Measurements from ENCODE around the gene ARMC10.
A peak's percentile ranks its signal among the peaks of the same experiment; 100 is the strongest.
"Not testable (repeated sequence)": the region's sequence is repeated elsewhere in the genome, so short reads cannot be mapped to it uniquely, and the experiment has no call there.

The ARMC10 gene

DNA sequence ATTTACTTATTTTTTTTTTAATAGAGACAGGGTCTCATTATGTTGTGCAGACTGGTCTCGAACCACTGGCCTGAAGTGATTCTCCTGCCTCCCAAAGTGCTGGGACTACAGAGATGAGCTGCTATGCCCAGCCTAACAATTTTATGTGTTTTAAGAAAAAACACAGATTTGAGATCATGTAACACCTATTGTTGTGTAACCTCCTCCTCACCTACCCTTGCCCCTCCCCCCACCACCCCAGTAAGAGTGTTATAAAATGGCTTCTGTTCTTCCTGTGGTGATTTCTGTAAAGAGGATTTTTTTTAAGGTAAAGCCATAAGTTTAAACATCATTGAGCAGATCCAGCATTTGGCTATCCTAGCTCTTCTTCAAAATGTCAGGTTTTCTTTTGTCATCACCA, 7.6 kb downstream of the ARMC10 start:
- Histone ChIP-seq H3K36me3 (ENCODE audit: control insufficient read depth, insufficient read depth, low read length) (no peaks in the 10 kb centered on the region), H3K4me1 (ENCODE audit: control insufficient read depth, insufficient read depth, low read length) (no peaks in the 10 kb centered on the region), H3K4me3 (ENCODE audit: low read depth, low read length) (no peak overlapping the region), H3K9me3 (ENCODE audit: control insufficient read depth, insufficient read depth, low read length) (no peaks in the 10 kb centered on the region), H3K27me3 (ENCODE audit: control insufficient read depth, insufficient read depth, low read length) (no peaks in the 10 kb centered on the region), H3K9ac (ENCODE audit: low read depth, low read length) (no peak overlapping the region)

DNA sequence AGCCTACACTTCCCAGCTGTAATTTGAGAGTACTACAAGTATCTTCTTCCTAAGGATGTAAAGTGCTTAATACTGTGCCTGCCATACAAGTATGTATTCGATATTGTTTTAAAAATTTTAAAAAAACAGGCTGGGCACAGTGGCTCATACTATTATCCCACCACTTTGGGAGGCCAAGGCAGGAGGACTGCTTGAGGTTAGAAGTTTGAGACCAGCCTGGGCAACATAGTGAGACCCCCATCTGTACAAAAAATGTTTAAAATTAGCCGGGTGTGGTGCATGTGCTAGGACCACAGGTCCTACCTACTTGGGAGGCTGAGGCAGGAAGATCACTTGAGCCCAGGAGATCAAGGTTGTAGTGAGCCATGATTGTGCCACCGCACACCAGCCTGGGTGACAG, 8.3 kb downstream of the ARMC10 start:
- Histone ChIP-seq H3K36me3 (ENCODE audit: control insufficient read depth, insufficient read depth, low read length) (no peaks in the 10 kb centered on the region), H3K4me3 (ENCODE audit: low read depth, low read length) (no peak overlapping the region), H3K9ac (ENCODE audit: low read depth, low read length) (no peak overlapping the region)

DNA sequence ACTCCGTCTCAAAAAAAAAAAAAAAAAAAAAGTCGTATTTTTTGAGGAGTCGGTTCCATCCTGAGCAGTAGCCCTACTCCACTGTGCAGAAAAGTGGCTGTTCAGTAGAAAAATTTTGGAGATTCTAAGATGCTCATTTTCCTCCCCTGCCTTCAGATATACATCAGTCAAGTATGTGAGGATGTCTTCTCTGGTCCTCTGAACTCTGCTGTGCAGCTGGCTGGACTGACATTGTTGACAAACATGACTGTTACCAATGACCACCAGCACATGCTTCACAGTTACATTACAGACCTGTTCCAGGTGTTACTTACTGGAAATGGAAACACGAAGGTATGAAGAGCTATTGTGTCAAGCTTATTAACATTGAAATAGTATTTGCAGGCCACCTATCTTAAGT, 17.4 kb downstream of the ARMC10 start:
- H3K9ac ChIP-seq (ENCODE audit: low read depth, low read length); H3K27me3 ChIP-seq (ENCODE audit: control insufficient read depth, insufficient read depth, low read length); H3K4me3 ChIP-seq (ENCODE audit: low read depth, low read length); H3K9me3 ChIP-seq (ENCODE audit: control insufficient read depth, insufficient read depth, low read length); H3K4me1 ChIP-seq (ENCODE audit: control insufficient read depth, insufficient read depth, low read length); H3K36me3 ChIP-seq (ENCODE audit: control insufficient read depth, insufficient read depth, low read length): not testable (repeated sequence)

More for the DNA sequence above, 8.3 kb downstream of the ARMC10 start:
- H3K27me3 ChIP-seq (ENCODE audit: control insufficient read depth, insufficient read depth, low read length): no peaks in the 10 kb centered on the region
- H3K4me1 ChIP-seq (ENCODE audit: control insufficient read depth, insufficient read depth, low read length): no peaks in the 10 kb centered on the region
- H3K9me3 ChIP-seq (ENCODE audit: control insufficient read depth, insufficient read depth, low read length): no peaks in the 10 kb centered on the region

DNA sequence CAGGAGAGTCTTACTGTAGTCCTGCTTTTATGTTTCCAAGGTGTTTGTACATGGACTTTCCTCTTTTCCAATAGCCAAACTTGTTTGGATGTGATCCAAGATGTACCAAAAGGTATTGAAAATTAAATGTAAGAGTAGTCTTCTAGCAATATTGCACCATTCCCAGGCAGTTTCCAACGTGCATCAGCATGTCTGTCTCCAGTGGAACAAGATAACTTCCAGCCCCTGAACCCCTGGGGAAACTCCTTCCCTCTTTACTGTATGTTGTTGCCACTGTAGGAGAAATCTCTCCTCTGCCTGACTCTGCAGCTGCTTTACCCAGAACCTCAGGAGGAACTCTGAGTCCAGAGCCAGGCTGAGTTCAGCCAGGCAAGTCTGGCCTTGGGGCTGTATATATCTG, 18.5 kb downstream of the ARMC10 start:
- Histone ChIP-seq H3K9me3 (ENCODE audit: control insufficient read depth, insufficient read depth, low read length) (no peaks in the 10 kb centered on the region), H3K4me3 (ENCODE audit: low read depth, low read length) (no peak overlapping the region), H3K27me3 (ENCODE audit: control insufficient read depth, insufficient read depth, low read length) (no peaks in the 10 kb centered on the region), H3K36me3 (ENCODE audit: control insufficient read depth, insufficient read depth, low read length) (no peaks in the 10 kb centered on the region), H3K9ac (ENCODE audit: low read depth, low read length) (no peak overlapping the region), H3K4me1 (ENCODE audit: control insufficient read depth, insufficient read depth, low read length) (no peaks in the 10 kb centered on the region)

DNA sequence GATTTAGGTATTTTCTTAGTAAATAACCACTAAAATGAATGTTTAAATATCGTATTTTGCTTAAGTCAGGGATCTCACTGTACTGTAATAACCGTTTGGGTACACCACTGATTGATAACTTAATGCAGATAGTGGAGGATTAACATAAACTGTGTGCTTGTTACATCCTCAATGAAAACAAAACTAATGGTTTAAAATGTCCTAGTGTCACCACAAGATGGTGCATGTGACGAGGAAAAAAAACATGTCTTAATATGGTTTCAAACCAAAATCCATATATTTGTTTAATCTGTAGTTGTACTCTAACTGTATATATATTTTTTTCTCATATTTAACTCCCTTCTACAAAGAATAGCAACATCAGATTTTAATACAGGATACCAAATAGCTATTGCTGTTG, 19.2 kb downstream of the ARMC10 start:
- no peak overlapping the region for H3K4me3 ChIP-seq (ENCODE audit: low read depth, low read length)
- no peak overlapping the region for H3K9ac ChIP-seq (ENCODE audit: low read depth, low read length)
- H3K4me1 ChIP-seq (ENCODE audit: control insufficient read depth, insufficient read depth, low read length): no peaks in the 10 kb centered on the region
- no peaks in the 10 kb centered on the region for H3K36me3 ChIP-seq (ENCODE audit: control insufficient read depth, insufficient read depth, low read length)
- H3K9me3 ChIP-seq (ENCODE audit: control insufficient read depth, insufficient read depth, low read length): no peaks in the 10 kb centered on the region
- no peaks in the 10 kb centered on the region for H3K27me3 ChIP-seq (ENCODE audit: control insufficient read depth, insufficient read depth, low read length)

DNA sequence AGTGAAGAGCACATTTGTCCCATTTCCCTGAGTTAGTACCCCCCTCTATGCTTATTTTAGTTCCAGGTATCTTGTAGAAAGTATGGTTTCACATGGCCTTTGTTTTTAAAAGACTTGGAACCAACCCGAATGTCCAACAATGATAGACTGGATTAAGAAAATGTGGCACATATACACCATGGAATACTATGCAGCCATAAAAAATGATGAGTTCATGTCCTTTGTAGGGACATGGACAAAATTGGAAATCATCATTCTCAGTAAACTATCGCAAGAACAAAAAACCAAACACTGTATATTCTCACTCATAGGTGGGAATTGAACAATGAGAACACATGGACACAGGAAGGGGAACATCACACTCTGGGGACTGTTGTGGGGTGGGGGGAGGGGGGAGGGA, 20.6 kb downstream of the ARMC10 start:
- H3K27me3 ChIP-seq (ENCODE audit: control insufficient read depth, insufficient read depth, low read length); H3K9me3 ChIP-seq (ENCODE audit: control insufficient read depth, insufficient read depth, low read length); H3K36me3 ChIP-seq (ENCODE audit: control insufficient read depth, insufficient read depth, low read length); H3K4me1 ChIP-seq (ENCODE audit: control insufficient read depth, insufficient read depth, low read length); H3K4me3 ChIP-seq (ENCODE audit: low read depth, low read length); H3K9ac ChIP-seq (ENCODE audit: low read depth, low read length): not testable (repeated sequence)

DNA sequence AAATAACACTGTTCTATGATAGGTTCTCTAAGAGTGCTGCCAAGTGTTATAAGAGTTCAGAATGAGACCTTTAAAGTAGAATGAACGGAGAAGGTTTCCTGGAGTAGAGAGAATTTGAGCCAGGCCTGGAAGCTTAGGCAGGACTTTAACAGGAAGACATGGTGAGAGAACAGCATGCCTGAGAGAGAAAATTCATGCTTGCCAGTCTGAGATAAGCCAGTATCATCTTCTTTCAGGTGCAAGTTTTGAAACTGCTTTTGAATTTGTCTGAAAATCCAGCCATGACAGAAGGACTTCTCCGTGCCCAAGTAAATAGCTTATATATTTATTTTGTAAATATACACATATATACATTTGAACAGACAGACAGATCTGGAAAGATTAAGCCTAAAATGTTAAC, 22.1 kb downstream of the ARMC10 start:
- Histone ChIP-seq H3K4me1 (ENCODE audit: control insufficient read depth, insufficient read depth, low read length) (no peaks in the 10 kb centered on the region), H3K36me3 (ENCODE audit: control insufficient read depth, insufficient read depth, low read length) (no peaks in the 10 kb centered on the region), H3K27me3 (ENCODE audit: control insufficient read depth, insufficient read depth, low read length) (no peaks in the 10 kb centered on the region), H3K4me3 (ENCODE audit: low read depth, low read length) (no peak overlapping the region), H3K9me3 (ENCODE audit: control insufficient read depth, insufficient read depth, low read length) (no peaks in the 10 kb centered on the region), H3K9ac (ENCODE audit: low read depth, low read length) (no peak overlapping the region)

DNA sequence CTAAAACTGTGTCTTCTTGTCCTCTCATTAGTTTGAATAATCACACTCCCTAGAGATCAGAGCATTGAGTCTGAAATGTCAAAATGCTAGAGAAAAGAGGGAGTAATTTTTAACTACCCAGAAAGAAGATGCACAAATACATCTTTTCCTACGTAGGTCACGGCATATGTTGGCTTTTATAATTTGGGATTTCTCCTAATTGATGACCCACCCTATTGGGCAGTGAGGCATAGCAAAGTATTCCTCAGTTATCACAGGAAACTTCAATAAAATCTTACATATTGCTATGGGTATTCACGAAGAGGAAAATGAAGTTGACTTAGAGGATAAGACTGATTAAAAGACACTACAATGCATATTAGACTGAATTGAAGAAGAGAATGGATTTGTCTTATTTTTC, 25.4 kb downstream of the ARMC10 start:
- H3K36me3 ChIP-seq (ENCODE audit: control insufficient read depth, insufficient read depth, low read length): peaks cover 3% of the 10 kb centered on the region

DNA sequence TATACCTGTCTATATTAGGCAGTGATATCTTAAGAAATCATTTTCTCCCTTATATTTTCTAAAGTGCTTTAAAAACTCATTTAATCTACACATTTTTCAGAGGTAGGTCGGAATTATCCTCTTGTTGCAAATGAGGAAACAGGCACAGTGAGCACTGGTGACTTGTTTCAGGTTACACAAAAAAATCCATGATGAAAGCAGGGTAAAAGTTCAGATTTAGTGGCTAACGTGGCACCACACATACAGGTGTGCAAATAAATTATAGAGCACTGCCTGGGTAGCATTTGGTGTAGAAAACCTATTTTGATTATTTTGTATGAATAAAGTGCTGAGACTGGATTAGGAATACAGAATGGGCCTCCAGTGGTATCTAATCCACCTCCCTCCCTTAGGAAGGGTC, 26.6 kb downstream of the ARMC10 start:
- H3K4me1 ChIP-seq (ENCODE audit: control insufficient read depth, insufficient read depth, low read length): peaks cover 3% of the 10 kb centered on the region
- H3K36me3 ChIP-seq (ENCODE audit: control insufficient read depth, insufficient read depth, low read length): peaks cover 3% of the 10 kb centered on the region
- no peaks in the 10 kb centered on the region for H3K9me3 ChIP-seq (ENCODE audit: control insufficient read depth, insufficient read depth, low read length)
- no peaks in the 10 kb centered on the region for H3K27me3 ChIP-seq (ENCODE audit: control insufficient read depth, insufficient read depth, low read length)
- H3K4me3 ChIP-seq (ENCODE audit: low read depth, low read length): no peak overlapping the region
- no peak overlapping the region for H3K9ac ChIP-seq (ENCODE audit: low read depth, low read length)

More for the DNA sequence above, 25.4 kb downstream of the ARMC10 start:
- H3K9me3 ChIP-seq (ENCODE audit: control insufficient read depth, insufficient read depth, low read length): no peaks in the 10 kb centered on the region
- no peak overlapping the region for H3K4me3 ChIP-seq (ENCODE audit: low read depth, low read length)
- no peaks in the 10 kb centered on the region for H3K4me1 ChIP-seq (ENCODE audit: control insufficient read depth, insufficient read depth, low read length)
- H3K9ac ChIP-seq (ENCODE audit: low read depth, low read length): no peak overlapping the region
- no peaks in the 10 kb centered on the region for H3K27me3 ChIP-seq (ENCODE audit: control insufficient read depth, insufficient read depth, low read length)

DNA sequence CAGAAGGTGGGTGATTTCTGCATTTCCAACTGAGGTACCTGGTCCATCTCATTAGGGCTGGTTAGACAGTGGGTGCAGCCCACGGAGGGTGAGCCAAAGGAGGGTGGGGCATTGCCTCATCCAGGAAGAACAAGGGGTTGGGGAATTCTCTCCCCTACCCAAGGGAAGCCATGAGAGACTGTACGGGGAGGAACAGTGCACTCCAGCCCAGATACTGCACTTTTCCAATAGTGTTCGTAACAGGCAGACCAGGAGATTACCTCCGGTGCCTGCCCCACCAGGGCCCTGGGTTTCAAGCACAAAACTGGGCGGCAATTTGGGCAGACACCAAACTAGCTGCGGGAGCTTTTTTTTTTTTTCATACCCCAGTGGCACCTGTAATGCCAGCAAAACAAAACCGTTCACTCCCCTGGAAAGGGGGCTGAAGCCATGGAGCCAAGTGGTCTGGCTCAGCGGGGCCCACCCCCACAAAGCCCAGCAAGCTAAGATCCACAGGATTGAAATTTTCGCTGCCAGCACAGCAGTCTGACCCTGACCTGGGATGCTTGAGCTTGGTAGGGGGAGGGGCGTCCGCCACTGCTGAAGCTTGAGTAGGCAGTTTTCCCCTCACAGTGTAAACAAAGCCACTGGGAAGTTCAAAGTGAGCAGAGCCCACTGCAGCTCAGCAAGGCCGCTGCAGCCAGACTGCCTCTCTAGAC, 31.2 kb downstream of the ARMC10 start:
- peaks cover 3% of the 10 kb centered on the region for H3K36me3 ChIP-seq (ENCODE audit: control insufficient read depth, insufficient read depth, low read length)
- no peaks in the 10 kb centered on the region for H3K9me3 ChIP-seq (ENCODE audit: control insufficient read depth, insufficient read depth, low read length)
- H3K4me1 ChIP-seq (ENCODE audit: control insufficient read depth, insufficient read depth, low read length): peaks cover 7% of the 10 kb centered on the region
- H3K27me3 ChIP-seq (ENCODE audit: control insufficient read depth, insufficient read depth, low read length): no peaks in the 10 kb centered on the region
- peak overlapping the region; percentile 22 for H3K4me3 ChIP-seq (ENCODE audit: low read depth, low read length)
- H3K9ac ChIP-seq (ENCODE audit: low read depth, low read length): no peak overlapping the region

DNA sequence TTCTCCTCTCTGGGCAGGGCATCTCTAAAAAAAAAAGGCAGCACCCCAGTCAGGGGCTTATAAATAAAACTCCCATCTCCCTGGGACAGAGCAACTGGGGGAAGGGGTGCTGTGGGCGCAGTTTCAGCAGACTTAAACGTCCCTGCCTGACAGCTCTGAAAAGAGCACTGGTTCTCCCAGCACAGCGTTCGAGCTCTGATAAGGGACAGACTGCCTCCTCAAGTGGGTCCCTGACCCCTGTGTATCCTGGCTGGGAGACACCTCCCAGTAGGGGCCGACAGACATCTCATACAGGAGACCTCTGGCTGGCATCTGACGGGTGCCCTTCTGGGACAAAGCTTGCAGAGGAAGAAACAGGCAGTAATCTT, 31.7 kb downstream of the ARMC10 start:
- H3K9ac ChIP-seq (ENCODE audit: low read depth, low read length); H3K36me3 ChIP-seq (ENCODE audit: control insufficient read depth, insufficient read depth, low read length); H3K4me3 ChIP-seq (ENCODE audit: low read depth, low read length); H3K4me1 ChIP-seq (ENCODE audit: control insufficient read depth, insufficient read depth, low read length); H3K9me3 ChIP-seq (ENCODE audit: control insufficient read depth, insufficient read depth, low read length); H3K27me3 ChIP-seq (ENCODE audit: control insufficient read depth, insufficient read depth, low read length): not testable (repeated sequence)

DNA sequence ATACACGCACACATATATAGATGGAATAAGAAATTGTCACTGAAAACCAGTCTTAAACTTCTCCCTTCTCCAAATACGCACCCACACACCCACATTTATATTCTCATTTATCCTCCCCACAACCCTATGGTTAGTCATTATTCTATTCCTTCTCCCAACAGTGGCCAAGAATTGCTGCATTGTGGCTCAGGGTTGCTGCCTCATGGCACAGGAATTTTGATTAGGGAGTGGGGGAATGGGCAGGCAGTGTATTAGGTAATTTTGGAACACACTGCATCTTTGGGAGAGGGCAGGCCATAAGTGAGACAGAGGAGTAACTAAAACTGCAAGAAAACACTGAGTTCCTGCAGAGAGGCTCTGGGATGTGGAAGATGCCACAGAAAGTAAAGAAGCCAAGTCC, 38.2 kb downstream of the ARMC10 start:
- Histone ChIP-seq H3K4me1 (ENCODE audit: control insufficient read depth, insufficient read depth, low read length) (no peaks in the 10 kb centered on the region), H3K9ac (ENCODE audit: low read depth, low read length) (no peak overlapping the region), H3K4me3 (ENCODE audit: low read depth, low read length) (no peak overlapping the region), H3K9me3 (ENCODE audit: control insufficient read depth, insufficient read depth, low read length) (no peaks in the 10 kb centered on the region), H3K36me3 (ENCODE audit: control insufficient read depth, insufficient read depth, low read length) (no peaks in the 10 kb centered on the region), H3K27me3 (ENCODE audit: control insufficient read depth, insufficient read depth, low read length) (no peaks in the 10 kb centered on the region)

Measured in iPS-15b (cell line).